Fibroblast of mammary gland (primary cell): ENCODE data around the gene RPAP2.

Experiments used
- DNase-seq: peaks from one replicate; pipeline ENCODE4 v3.0.0-alpha.2; 2010; ENCODE audit warnings: low read depth
- H3K4me3 ChIP-seq: 2 replicates; pipeline ENCODE4 v1.5.1; 2011; ENCODE audit warnings: low read depth, mild to moderate bottlenecking, low read length, moderate library complexity; ENCODE audit not compliant: control insufficient read depth
- CTCF ChIP-seq: conservative IDR thresholded peaks from 2 replicates; pipeline ENCODE4 v1.5.1; 2011; ENCODE audit warnings: low read depth, low read length, inconsistent platforms; ENCODE audit not compliant: control insufficient read depth, insufficient read depth

Gene RPAP2

GRCh38 chr1:92446546-92446945 lies 147.7 kb downstream of the RPAP2 start:
- TF ChIP-seq CTCF = no peak
- DNase-seq = peak; percentile 6
- H3K4me3 ChIP-seq = no peak overlapping the region

- no peak overlapping the region for H3K4me3 ChIP-seq
- no peak for TF ChIP-seq CTCF
- no peak for DNase-seq
Measured at GRCh38 chr1:92447033-92447681, 148.3 kb downstream of the RPAP2 start.

- no peak for TF ChIP-seq CTCF
- no peak overlapping the region for H3K4me3 ChIP-seq
- DNase-seq = no peak
Measured at GRCh38 chr1:92447976-92448375, 149.1 kb downstream of the RPAP2 start.
